ENCODE data around the gene DELE1. TPM values are rescaled to one million over a fixed set of nuclear protein-coding genes. Genes with fewer than 3 reads are reported as not detected.

Gene DELE1
- total and polyA plus RNA-seq, 2 donors (not counting 3 experiments of a cell fraction or from before 2014, with no cell fraction given), result 105 to 121 TPM

GRCh38 chr5:141916522-141916921 lies 7.1 kb upstream of the DELE1 start:
- Histone ChIP-seq H2AFZ (ENCODE audit: low read depth, low read length) (no peak overlapping the region), H3K27me3 (ENCODE audit: control insufficient read depth in 2 of 2, insufficient read depth in 2 of 2, low read length in 2 of 2) (peaks cover 9 to 14% of the 10 kb centered on the region in 2 experiments), H4K20me1 (replicated peaks; ENCODE audit: control insufficient read depth, extremely low read depth, insufficient read depth, low read length) (no peaks in the 10 kb centered on the region), H3K9me3 (replicated peaks; ENCODE audit: control insufficient read depth, insufficient read depth, low read length) (no peaks in the 10 kb centered on the region), H3K79me2 (ENCODE audit: control insufficient read depth, insufficient read depth, low read length) (no peaks in the 10 kb centered on the region), H3K27ac (ENCODE audit: insufficient read depth, low read depth, low read length) (no peak overlapping the region), H3K36me3 (ENCODE audit: control insufficient read depth in 2 of 2, extremely low read depth in 1 of 2, insufficient read depth in 2 of 2, low read length in 2 of 2) (no peaks in the 10 kb centered on the region), H3K4me3 (replicated peaks in 1 of 3; ENCODE audit: insufficient read depth in 1 of 3, low read depth in 1 of 3, low read length in 3 of 3) (no peak overlapping the region), H3K9ac (replicated peaks; ENCODE audit: extremely low read depth, insufficient read depth, low read length) (no peak overlapping the region), H3K4me2 (ENCODE audit: insufficient read depth, low read length) (no peak overlapping the region), H3K9me1 (replicated peaks; ENCODE audit: control insufficient read depth, extremely low read depth, insufficient read depth, low read length) (no peaks in the 10 kb centered on the region), H3K4me1 (ENCODE audit: control insufficient read depth, extremely low read depth, insufficient read depth, low read length) (peaks cover 3% of the 10 kb centered on the region)
- intact Hi-C loops (cut with micrococcal nuclease), result no loop called here
- DNase-seq (ENCODE audit: low read depth, low spot score) (no peak), FAIRE-seq (no peak)
- ChIA-PET POLR2A (no interaction called here), CTCF (interaction anchor here (1.1 to 5.1 kb wide), 6 partner anchors 23 to 252 kb away, joined by 3 to 36 read pairs (median 5); partner anchors contain the start of gene RNF14)
- dilution Hi-C loops (cut with MboI; ENCODE audit: extremely low pct_ligation_motif_present, low sequenced_read_pairs), result no loop called here
- BruUV-seq (replicated peaks), result no TSS peak
- TF ChIP-seq POLR2AphosphoS5 (IDR thresholded peaks at IDR 0.05; ENCODE audit: insufficient read depth, low read depth, low read length), result no peak
- no peak for TF ChIP-seq EZH2 (IDR thresholded peaks at IDR 0.05; ENCODE audit: borderline replicate concordance, low read depth, low read length, severe bottlenecking)

GRCh38 chr5:141917760-141918159 lies 5.9 kb upstream of the DELE1 start:
- H3K36me3 ChIP-seq (ENCODE audit: control insufficient read depth in 2 of 2, extremely low read depth in 1 of 2, insufficient read depth in 2 of 2, low read length in 2 of 2), result no peaks in the 10 kb centered on the region
- intact Hi-C loops (cut with micrococcal nuclease) (no loop called here), dilution Hi-C loops (cut with MboI; ENCODE audit: extremely low pct_ligation_motif_present, low sequenced_read_pairs) (no loop called here)
- H3K4me3 ChIP-seq (replicated peaks in 1 of 3; ENCODE audit: insufficient read depth in 1 of 3, low read depth in 1 of 3, low read length in 3 of 3), result no peak overlapping the region
- ChIA-PET POLR2A (no interaction called here), CTCF (interaction anchor here (0.7 to 5.1 kb wide), 4 partner anchors 27 to 225 kb away, joined by 4 to 26 read pairs (median 12); partner anchors contain the start of gene PCDH1)
- H3K9me1 ChIP-seq (replicated peaks; ENCODE audit: control insufficient read depth, extremely low read depth, insufficient read depth, low read length), result no peaks in the 10 kb centered on the region
- no peak overlapping the region for H3K9ac ChIP-seq (replicated peaks; ENCODE audit: extremely low read depth, insufficient read depth, low read length)
- peaks cover 9 to 13% of the 10 kb centered on the region in 2 experiments for H3K27me3 ChIP-seq (ENCODE audit: control insufficient read depth in 2 of 2, insufficient read depth in 2 of 2, low read length in 2 of 2)
- no peak overlapping the region for H3K27ac ChIP-seq (ENCODE audit: insufficient read depth, low read depth, low read length)
- peaks cover 3% of the 10 kb centered on the region for H3K4me1 ChIP-seq (ENCODE audit: control insufficient read depth, extremely low read depth, insufficient read depth, low read length)
- H3K4me2 ChIP-seq (ENCODE audit: insufficient read depth, low read length), result no peak overlapping the region
- no peaks in the 10 kb centered on the region for H3K9me3 ChIP-seq (replicated peaks; ENCODE audit: control insufficient read depth, insufficient read depth, low read length)
- H2AFZ ChIP-seq (ENCODE audit: low read depth, low read length), result no peak overlapping the region
- no TSS peak for BruUV-seq (replicated peaks)
- no peak for TF ChIP-seq GATA2 (IDR thresholded peaks at IDR 0.05; ENCODE audit: insufficient read depth, insufficient read length, low read depth, low read length)
- TF ChIP-seq JUN (IDR thresholded peaks at IDR 0.05; ENCODE audit: borderline replicate concordance, insufficient read depth, insufficient read length, low read depth), result no peak
- TF ChIP-seq POLR2AphosphoS5 (IDR thresholded peaks at IDR 0.05; ENCODE audit: insufficient read depth, low read depth, low read length), result no peak
- TF ChIP-seq POLR2A (IDR thresholded peaks at IDR 0.05; ENCODE audit: low read depth, low read length), result no peak
- TF ChIP-seq MAX (IDR thresholded peaks at IDR 0.05; ENCODE audit: insufficient read depth, insufficient read length), result no peak
- no peak for TF ChIP-seq MYC (IDR thresholded peaks at IDR 0.05; ENCODE audit: low read depth, low read length)
- TF ChIP-seq CTCF (IDR thresholded peaks at IDR 0.05; ENCODE audit: extremely low read depth in 1 of 2, insufficient read depth in 1 of 2, low read depth in 1 of 2, low read length in 2 of 2), result no peak
- TF ChIP-seq FOS (IDR thresholded peaks at IDR 0.05; ENCODE audit: borderline replicate concordance, insufficient read depth, low read length), result no peak
- TF ChIP-seq EZH2 (IDR thresholded peaks at IDR 0.05; ENCODE audit: borderline replicate concordance, low read depth, low read length, severe bottlenecking), result no peak
- DNase-seq (ENCODE audit: low read depth, low spot score) (no peak), FAIRE-seq (no peak)
- H4K20me1 ChIP-seq (replicated peaks; ENCODE audit: control insufficient read depth, extremely low read depth, insufficient read depth, low read length), result no peaks in the 10 kb centered on the region
- H3K79me2 ChIP-seq (ENCODE audit: control insufficient read depth, insufficient read depth, low read length), result no peaks in the 10 kb centered on the region

Measured in endothelial cell of umbilical vein (primary cell).